ENCODE data around the gene WDR88.

DNA sequence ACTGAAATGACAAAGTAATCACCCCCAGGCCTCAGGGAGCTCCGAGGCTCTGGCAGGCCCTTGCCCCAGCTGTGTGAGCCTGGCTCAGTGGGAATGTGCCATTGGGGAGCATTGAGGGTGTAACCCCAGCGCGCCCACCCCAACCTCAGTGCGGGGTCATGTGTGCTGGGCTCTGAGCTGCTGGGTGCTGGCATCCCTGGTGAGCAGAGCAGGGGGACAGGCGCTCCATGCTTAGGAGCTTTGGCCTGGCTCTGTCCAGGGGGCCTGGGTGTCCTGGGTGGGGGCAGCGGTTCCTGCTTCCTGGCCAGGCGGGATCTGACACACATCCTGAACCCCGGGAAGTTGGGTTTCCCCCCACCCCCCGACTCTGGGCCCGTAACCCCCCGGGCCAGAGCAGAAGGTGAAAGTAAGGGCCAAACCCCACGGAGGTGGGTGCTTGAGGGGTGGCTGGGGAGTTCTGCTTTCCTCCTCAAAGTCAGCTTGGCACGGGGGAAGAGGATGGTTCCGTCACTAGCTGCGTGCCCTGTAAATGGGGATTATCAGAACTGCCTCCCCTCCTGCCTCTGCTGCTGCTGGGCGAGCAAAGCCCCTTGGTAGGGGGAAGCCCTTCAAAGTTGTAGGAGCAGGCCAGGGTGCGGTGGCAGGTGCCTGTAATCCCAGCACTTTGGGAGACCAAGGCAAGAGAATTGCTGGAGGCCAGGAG lies 63.9 kb downstream of the WDR88 start:
- TF ChIP-seq POLR2A (IDR thresholded peaks at IDR 0.05): no peak
- TF ChIP-seq, protein P1, sequence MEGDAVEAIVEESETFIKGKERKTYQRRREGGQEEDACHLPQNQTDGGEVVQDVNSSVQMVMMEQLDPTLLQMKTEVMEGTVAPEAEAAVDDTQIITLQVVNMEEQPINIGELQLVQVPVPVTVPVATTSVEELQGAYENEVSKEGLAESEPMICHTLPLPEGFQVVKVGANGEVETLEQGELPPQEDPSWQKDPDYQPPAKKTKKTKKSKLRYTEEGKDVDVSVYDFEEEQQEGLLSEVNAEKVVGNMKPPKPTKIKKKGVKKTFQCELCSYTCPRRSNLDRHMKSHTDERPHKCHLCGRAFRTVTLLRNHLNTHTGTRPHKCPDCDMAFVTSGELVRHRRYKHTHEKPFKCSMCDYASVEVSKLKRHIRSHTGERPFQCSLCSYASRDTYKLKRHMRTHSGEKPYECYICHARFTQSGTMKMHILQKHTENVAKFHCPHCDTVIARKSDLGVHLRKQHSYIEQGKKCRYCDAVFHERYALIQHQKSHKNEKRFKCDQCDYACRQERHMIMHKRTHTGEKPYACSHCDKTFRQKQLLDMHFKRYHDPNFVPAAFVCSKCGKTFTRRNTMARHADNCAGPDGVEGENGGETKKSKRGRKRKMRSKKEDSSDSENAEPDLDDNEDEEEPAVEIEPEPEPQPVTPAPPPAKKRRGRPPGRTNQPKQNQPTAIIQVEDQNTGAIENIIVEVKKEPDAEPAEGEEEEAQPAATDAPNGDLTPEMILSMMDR (IDR thresholded peaks at IDR 0.05): no peak

Measured in Peyer's patch (tissue), 4 donors.